Cardiac septum (tissue), 1 donor: ENCODE measurements around the gene CXCL8. TPM values are rescaled to one million over a fixed set of nuclear protein-coding genes. Genes with fewer than 3 reads are reported as not detected.

Experiments used
- DNase-seq: peaks from one replicate; pipeline ENCODE4 v3.0.0-alpha.2; 2020; ENCODE audit warnings: low spot score
- intact Hi-C: fragments of 100-400 bp; cut with DNase I; formaldehyde crosslinking; loops from one replicate; pipeline ENCODE4 v1.14.0; 2022
- total RNA-seq: library from RNA; stranded (reverse); fragmentation: NEBNext Ultra II Directional; extraction: Animal tissue kit (Norgen Biotek cat#: 25700); gene quantifications from one replicate; pipeline ENCODE4 v1.2.1, GENCODE V29; 2021
- donor health status: DM: no; HTN: no; CAD: no.

The CXCL8 gene
- total RNA-seq, 1 donor from 2014 or later, result 1.2 TPM

GRCh38 chr4:73714647-73715046 lies 25.7 kb upstream of the CXCL8 start:
- intact Hi-C loops, result no loop called here
- DNase-seq, result no peak

GRCh38 chr4:73715659-73716058 lies 24.7 kb upstream of the CXCL8 start:
- intact Hi-C loops, result no loop called here
- no peak for DNase-seq

GRCh38 chr4:73718375-73719373 lies 21.7 kb upstream of the CXCL8 start:
- intact Hi-C loops, result no loop called here
- no peak for DNase-seq

- no peak for DNase-seq
- intact Hi-C loops, result loop anchor here (10.0 kb wide), 1 partner anchor 313 kb away; the partner anchor contains the start of gene CXCL3
Measured at GRCh38 chr4:73721435-73721834, 18.9 kb upstream of the CXCL8 start.

GRCh38 chr4:73721909-73722308 lies 18.5 kb upstream of the CXCL8 start:
- intact Hi-C loops, result loop anchor here (10.0 kb wide), 1 partner anchor 313 kb away; the partner anchor contains the start of gene CXCL3
- DNase-seq, result no peak

GRCh38 chr4:73723023-73723422 lies 17.3 kb upstream of the CXCL8 start:
- intact Hi-C loops, result loop anchor here (10.0 kb wide), 1 partner anchor 312 kb away; the partner anchor contains the start of gene CXCL3
- no peak for DNase-seq

GRCh38 chr4:73723928-73724327 lies 16.4 kb upstream of the CXCL8 start:
- DNase-seq, result no peak
- intact Hi-C loops, result loop anchor here (10.0 kb wide), 1 partner anchor 311 kb away; the partner anchor contains the start of gene CXCL3

- no peak for DNase-seq
- intact Hi-C loops, result loop anchor here (10.0 kb wide), 1 partner anchor 309 kb away; the partner anchor contains the start of gene CXCL3
Measured at GRCh38 chr4:73725510-73725909, 14.9 kb upstream of the CXCL8 start.

GRCh38 chr4:73725985-73726384 lies 14.4 kb upstream of the CXCL8 start:
- intact Hi-C loops, result loop anchor here (10.0 kb wide), 1 partner anchor 309 kb away; the partner anchor contains the start of gene CXCL3
- DNase-seq, result no peak

- DNase-seq, result no peak
- intact Hi-C loops, result loop anchor here (10.0 kb wide), 1 partner anchor 307 kb away; the partner anchor contains the start of gene CXCL3
Measured at GRCh38 chr4:73727685-73728084, 12.7 kb upstream of the CXCL8 start.

GRCh38 chr4:73728091-73728741 lies 12.2 kb upstream of the CXCL8 start:
- intact Hi-C loops, result loop anchor here (10.0 kb wide), 1 partner anchor 307 kb away; the partner anchor contains the start of gene CXCL3

GRCh38 chr4:73729534-73730165 lies 10.7 kb upstream of the CXCL8 start:
- intact Hi-C loops, result loop anchor here (5.0 to 10.0 kb wide), 2 partner anchors 305 to 403 kb away; partner anchors contain the start of gene CXCL3
- DNase-seq, result no peak

More at GRCh38 chr4:73728091-73728741, 12.2 kb upstream of the CXCL8 start:
- DNase-seq, result no peak

GRCh38 chr4:73730292-73730691 lies 10.1 kb upstream of the CXCL8 start:
- no peak for DNase-seq
- intact Hi-C loops, result loop anchor here (5.0 kb wide), 1 partner anchor 402 kb away; no protein-coding TSS in a partner anchor

- DNase-seq, result no peak
- intact Hi-C loops, result loop anchor here (5.0 kb wide), 1 partner anchor 401 kb away; no protein-coding TSS in a partner anchor
Measured at GRCh38 chr4:73730867-73731266, 9.5 kb upstream of the CXCL8 start.

- intact Hi-C loops, result loop anchor here (5.0 kb wide), 1 partner anchor 400 kb away; no protein-coding TSS in a partner anchor
- DNase-seq, result peak; percentile 77
Measured at GRCh38 chr4:73731968-73732610, 8.3 kb upstream of the CXCL8 start.

- no peak for DNase-seq
- intact Hi-C loops, result loop anchor here (5.0 kb wide), 1 partner anchor 399 kb away; no protein-coding TSS in a partner anchor
Measured at GRCh38 chr4:73732759-73733431, 7.5 kb upstream of the CXCL8 start.

GRCh38 chr4:73734530-73735001 lies 5.8 kb upstream of the CXCL8 start:
- intact Hi-C loops, result loop anchor here (5.0 kb wide), 1 partner anchor 398 kb away; no protein-coding TSS in a partner anchor
- no peak for DNase-seq

- intact Hi-C loops, result no loop called here
- no peak for DNase-seq
Measured at GRCh38 chr4:73735231-73735630, 5.1 kb upstream of the CXCL8 start.
